Erythroblast (primary cell): ENCODE data around the gene BSCL2.

Source experiments
- GATA1 ChIP-seq: IDR thresholded peaks from 2 replicates; pipeline ENCODE4 v1.6.1; 2011; ENCODE audit warnings: low read depth, mild to moderate bottlenecking, control low read depth, low read length, moderate library complexity
- POLR2A ChIP-seq: IDR thresholded peaks from 2 replicates; pipeline ENCODE4 v1.6.1; 2011; ENCODE audit warnings: mild to moderate bottlenecking, low read length

- TF ChIP-seq POLR2A (peak; percentile 13), GATA1 (no peak)
Observed at GRCh38 chr11:62666259-62666926, 40.8 kb downstream of the BSCL2 start.
